ENCODE data around the gene APOBEC2. TPM values are rescaled to one million over a fixed set of nuclear protein-coding genes. Genes with fewer than 3 reads are reported as not detected.

APOBEC2 gene
- total and polyA plus RNA-seq, 2 donors (not counting 1 experiment from before 2014, with no cell fraction given): not detected

- Mint-ChIP-seq H3K27ac (peak overlapping the region; percentile 75), H3K4me3 (peak overlapping the region; percentile 58), H3K27me3 (no peaks in the 10 kb centered on the region), H3K9me3 (ENCODE audit: insufficient read depth) (no peaks in the 10 kb centered on the region), H3K4me1 (peaks cover 43% of the 10 kb centered on the region)
- H3K4me2 ChIP-seq (replicated peaks; ENCODE audit: low read depth, low read length, poor library complexity, severe bottlenecking): peak overlapping the region; percentile 60
- H3K9me3 ChIP-seq (ENCODE audit: control extremely low read depth in 1 of 3, control insufficient read depth in 2 of 3, insufficient read depth in 1 of 3, low read length in 2 of 3): no peaks in the 10 kb centered on the region
- H3K9ac ChIP-seq (ENCODE audit: low read length): peak overlapping the region; percentile 41
- peak; percentile 47 for ATAC-seq (ENCODE audit: low read depth)
- H3K79me2 ChIP-seq (ENCODE audit: control insufficient read depth, insufficient read depth, low read length): peaks cover 76% of the 10 kb centered on the region
- peak overlapping the region; percentile 42 to 64 for H3K27ac ChIP-seq (ENCODE audit: low read length in 2 of 2)
- 63% methylated on average over 1 of the region's 2 CpGs for WGBS (ENCODE audit: insufficient coverage)
- peaks cover 17 to 22% of the 10 kb centered on the region in 2 donors for H3K4me1 ChIP-seq (ENCODE audit: control insufficient read depth in 2 of 2, insufficient read depth in 2 of 2, low read length in 2 of 2)
- intact Hi-C loops (cut with micrococcal nuclease): no loop called here
- no peaks in the 10 kb centered on the region for H4K20me1 ChIP-seq (ENCODE audit: control insufficient read depth, insufficient read depth, low read length, poor library complexity, severe bottlenecking)
- ChIA-PET POLR2A (no interaction called here), CTCF (interaction anchor here (1.6 kb wide), 1 partner anchor 102 kb away, joined by 3 read pairs; no protein-coding TSS in a partner anchor)
- peak overlapping the region; percentile 36 for H2AFZ ChIP-seq (ENCODE audit: insufficient read depth, low read depth, low read length, poor library complexity, severe bottlenecking)
- peak; percentile 44 for DNase-seq
- no peaks in the 10 kb centered on the region for H3K27me3 ChIP-seq (replicated peaks in 1 of 4; ENCODE audit: control extremely low read depth in 1 of 4, control insufficient read depth in 3 of 4, insufficient read depth in 4 of 4, low read length in 3 of 4)
- H3K36me3 ChIP-seq (replicated peaks in 1 of 2; ENCODE audit: control extremely low read depth in 1 of 2, control insufficient read depth in 1 of 2, extremely low read depth in 1 of 2, insufficient read depth in 2 of 2, low read length in 1 of 2): peaks cover 6 to 57% of the 10 kb centered on the region in 2 experiments
- TF ChIP-seq EZH2 (IDR thresholded peaks at IDR 0.05; ENCODE audit: borderline replicate concordance, insufficient read depth, low read depth, low read length, poor library complexity, severe bottlenecking) (no peak), CTCF (IDR thresholded peaks at IDR 0.05) (no peak)
- H3K4me3 ChIP-seq (ENCODE audit: control extremely low read depth in 1 of 5, extremely low read depth in 1 of 5, insufficient read depth in 1 of 5, low read depth in 2 of 5, low read length in 4 of 5): peak overlapping the region in 3 of 5 experiments; percentile 5 to 25 (median 13)
Observed at GRCh38 chr6:41080621-41081020, 27.6 kb downstream of the APOBEC2 start.

GRCh38 chr6:41083072-41083471, 30.1 kb downstream of the APOBEC2 start:
- intact Hi-C loops (cut with micrococcal nuclease): no loop called here
- no peak for TF ChIP-seq CTCF (IDR thresholded peaks at IDR 0.05)
- no peak for TF ChIP-seq EZH2 (IDR thresholded peaks at IDR 0.05; ENCODE audit: borderline replicate concordance, insufficient read depth, low read depth, low read length, poor library complexity, severe bottlenecking)
- ATAC-seq (ENCODE audit: low read depth) (no peak), DNase-seq (no peak)
- Mint-ChIP-seq H3K4me1 (peaks cover 32% of the 10 kb centered on the region), H3K9me3 (ENCODE audit: insufficient read depth) (no peaks in the 10 kb centered on the region), H3K27ac (no peak overlapping the region), H3K4me3 (no peak overlapping the region), H3K27me3 (no peaks in the 10 kb centered on the region)
- Histone ChIP-seq H3K79me2 (ENCODE audit: control insufficient read depth, insufficient read depth, low read length) (peaks cover 61% of the 10 kb centered on the region), H4K20me1 (ENCODE audit: control insufficient read depth, insufficient read depth, low read length, poor library complexity, severe bottlenecking) (peaks cover 18% of the 10 kb centered on the region), H3K27ac (ENCODE audit: low read length in 2 of 2) (no peak overlapping the region), H3K9ac (ENCODE audit: low read length) (no peak overlapping the region), H3K9me3 (ENCODE audit: control extremely low read depth in 1 of 3, control insufficient read depth in 2 of 3, insufficient read depth in 1 of 3, low read length in 2 of 3) (no peaks in the 10 kb centered on the region), H3K4me2 (replicated peaks; ENCODE audit: low read depth, low read length, poor library complexity, severe bottlenecking) (no peak overlapping the region), H3K4me1 (ENCODE audit: control insufficient read depth in 2 of 2, insufficient read depth in 2 of 2, low read length in 2 of 2) (peaks cover 12 to 13% of the 10 kb centered on the region in 2 donors), H3K4me3 (ENCODE audit: control extremely low read depth in 1 of 5, extremely low read depth in 1 of 5, insufficient read depth in 1 of 5, low read depth in 2 of 5, low read length in 4 of 5) (no peak overlapping the region), H3K36me3 (replicated peaks in 1 of 2; ENCODE audit: control extremely low read depth in 1 of 2, control insufficient read depth in 1 of 2, extremely low read depth in 1 of 2, insufficient read depth in 2 of 2, low read length in 1 of 2) (peaks cover 13 to 72% of the 10 kb centered on the region in 2 experiments), H2AFZ (ENCODE audit: insufficient read depth, low read depth, low read length, poor library complexity, severe bottlenecking) (no peak overlapping the region), H3K27me3 (replicated peaks in 1 of 4; ENCODE audit: control extremely low read depth in 1 of 4, control insufficient read depth in 3 of 4, insufficient read depth in 4 of 4, low read length in 3 of 4) (no peaks in the 10 kb centered on the region)
- ChIA-PET POLR2A (no interaction called here), CTCF (interaction anchor here (0.8 kb wide), 1 partner anchor 224 kb away, joined by 3 read pairs; no protein-coding TSS in a partner anchor)
